Measurements from ENCODE around the gene COL26A1. TPM values are rescaled to one million over a fixed set of nuclear protein-coding genes. Genes with fewer than 3 reads are reported as not detected.

The COL26A1 gene
- polyA plus RNA-seq, 1 donor (not counting 4 experiments of a cell fraction or from before 2014, with no cell fraction given), result not detected

GRCh38 chr7:101519324-101520023, 156.8 kb downstream of the COL26A1 start:
- Histone ChIP-seq H3K4me1 (ENCODE audit: control insufficient read depth, extremely low read depth, insufficient read depth, low read length) (no peaks in the 10 kb centered on the region), H3K36me3 (ENCODE audit: control insufficient read depth in 2 of 2, extremely low read depth in 1 of 2, insufficient read depth in 2 of 2, low read length in 2 of 2) (no peaks in the 10 kb centered on the region), H2AFZ (ENCODE audit: control insufficient read depth, low read length) (no peak overlapping the region), H3K9ac (ENCODE audit: control insufficient read depth, extremely low read depth, insufficient read depth, low read length) (no peak overlapping the region), H3K27ac (ENCODE audit: control insufficient read depth, insufficient read depth, low read length) (no peak overlapping the region), H4K20me1 (ENCODE audit: control insufficient read depth, extremely low read depth, insufficient read depth, low read length) (no peaks in the 10 kb centered on the region), H3K79me2 (ENCODE audit: control insufficient read depth, insufficient read depth, low read length) (no peaks in the 10 kb centered on the region), H3K9me3 (ENCODE audit: control insufficient read depth, low read depth, low read length) (no peaks in the 10 kb centered on the region), H3K27me3 (ENCODE audit: control insufficient read depth, extremely low read depth, insufficient read depth, low read length) (peaks cover 11% of the 10 kb centered on the region), H3K9me1 (ENCODE audit: control insufficient read depth, extremely low read depth, insufficient read depth, low read length) (no peaks in the 10 kb centered on the region), H3K4me2 (ENCODE audit: control insufficient read depth, extremely low read depth, insufficient read depth, low read depth, low read length) (no peak overlapping the region), H3K4me3 (ENCODE audit: control insufficient read depth in 2 of 3, extremely low read depth in 1 of 3, insufficient read depth in 2 of 3, low read depth in 1 of 3, low read length in 3 of 3) (no peak overlapping the region)
- no peak for DNase-seq (ENCODE audit: low read depth, low spot score)
- no peak for FAIRE-seq
- no peak for TF ChIP-seq EZH2 (IDR thresholded peaks at IDR 0.05; ENCODE audit: low read length)
- TF ChIP-seq CTCF (optimal IDR thresholded peaks at IDR 0.05 in 1 of 3, IDR thresholded peaks at IDR 0.05 in 1 of 3, conservative IDR thresholded peaks at IDR 0.05 in 1 of 3; ENCODE audit: extremely low read depth in 1 of 3, insufficient read depth in 2 of 3, low read length in 3 of 3), result no peak
- dilution Hi-C loops (cut with MboI; ENCODE audit: extremely low pct_ligation_motif_present, low sequenced_read_pairs), result no loop called here

DNA sequence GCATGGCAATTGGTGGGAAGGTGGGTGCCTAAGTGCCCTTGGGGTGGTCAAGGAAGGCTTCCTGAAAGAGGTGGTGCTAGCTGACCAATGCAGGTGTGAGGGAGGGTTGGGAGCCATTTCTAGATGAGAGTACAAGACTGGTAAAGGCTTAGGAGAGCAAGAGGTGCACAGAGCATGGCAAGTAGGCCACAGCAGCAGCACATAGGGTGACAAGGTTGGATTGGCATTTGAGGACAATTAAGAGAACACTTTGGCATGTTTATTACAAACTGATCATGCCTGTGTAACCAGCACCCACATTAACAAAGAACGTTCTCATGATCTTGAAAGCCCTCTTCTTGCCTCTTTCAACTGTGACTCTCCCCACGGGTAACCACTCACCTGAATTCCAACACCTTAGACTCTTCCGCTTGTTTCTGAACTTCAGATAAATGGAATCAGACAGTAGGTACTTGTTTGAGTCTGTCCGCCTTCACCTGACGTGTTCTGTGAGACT, 158.8 kb downstream of the COL26A1 start:
- H3K9ac ChIP-seq (ENCODE audit: control insufficient read depth, extremely low read depth, insufficient read depth, low read length), result no peak overlapping the region
- no peaks in the 10 kb centered on the region for H3K4me1 ChIP-seq (ENCODE audit: control insufficient read depth, extremely low read depth, insufficient read depth, low read length)
- H3K9me3 ChIP-seq (ENCODE audit: control insufficient read depth, low read depth, low read length), result no peaks in the 10 kb centered on the region
- H2AFZ ChIP-seq (ENCODE audit: control insufficient read depth, low read length), result no peak overlapping the region
- no peak for TF ChIP-seq CTCF (optimal IDR thresholded peaks at IDR 0.05 in 1 of 3, IDR thresholded peaks at IDR 0.05 in 1 of 3, conservative IDR thresholded peaks at IDR 0.05 in 1 of 3; ENCODE audit: extremely low read depth in 1 of 3, insufficient read depth in 2 of 3, low read length in 3 of 3)
- no peak for TF ChIP-seq EZH2 (IDR thresholded peaks at IDR 0.05; ENCODE audit: low read length)
- no peaks in the 10 kb centered on the region for H4K20me1 ChIP-seq (ENCODE audit: control insufficient read depth, extremely low read depth, insufficient read depth, low read length)
- no peak overlapping the region for H3K4me2 ChIP-seq (ENCODE audit: control insufficient read depth, extremely low read depth, insufficient read depth, low read depth, low read length)
- H3K79me2 ChIP-seq (ENCODE audit: control insufficient read depth, insufficient read depth, low read length), result no peaks in the 10 kb centered on the region
- no peak overlapping the region for H3K27ac ChIP-seq (ENCODE audit: control insufficient read depth, insufficient read depth, low read length)
- dilution Hi-C loops (cut with MboI; ENCODE audit: extremely low pct_ligation_motif_present, low sequenced_read_pairs), result no loop called here
- peaks cover 11% of the 10 kb centered on the region for H3K27me3 ChIP-seq (ENCODE audit: control insufficient read depth, extremely low read depth, insufficient read depth, low read length)
- no peak overlapping the region for H3K4me3 ChIP-seq (ENCODE audit: control insufficient read depth in 2 of 3, extremely low read depth in 1 of 3, insufficient read depth in 2 of 3, low read depth in 1 of 3, low read length in 3 of 3)
- DNase-seq (ENCODE audit: low read depth, low spot score), result no peak
- FAIRE-seq, result no peak
- H3K36me3 ChIP-seq (ENCODE audit: control insufficient read depth in 2 of 2, extremely low read depth in 1 of 2, insufficient read depth in 2 of 2, low read length in 2 of 2), result no peaks in the 10 kb centered on the region
- no peaks in the 10 kb centered on the region for H3K9me1 ChIP-seq (ENCODE audit: control insufficient read depth, extremely low read depth, insufficient read depth, low read length)

All from keratinocyte (primary cell).